ENCODE results near the gene LAPTM5.
"Not testable (repeated sequence)": the region's sequence is repeated elsewhere in the genome, so short reads cannot be mapped to it uniquely, and the experiment has no call there.

The LAPTM5 gene

GRCh38 chr1:30757352-30758120 is at the start of gene LAPTM5:
Gene LAPTM5 (minus strand): TSS chr1:30757774. CDS start chr1:30757745, 29 bp downstream.
- DNase-seq (ENCODE audit: low read depth, low spot score): no peak

GRCh38 chr1:30806381-30807317 is 49.1 kb upstream of the LAPTM5 start:
- DNase-seq (ENCODE audit: low read depth, low spot score): no peak

- no peak for DNase-seq (ENCODE audit: low read depth, low spot score)
These were observed 47.9 kb upstream of the LAPTM5 start for GRCh38 chr1:30805304-30806003.

- DNase-seq (ENCODE audit: low read depth, low spot score): no peak
These were observed 47.2 kb upstream of the LAPTM5 start for GRCh38 chr1:30804822-30805221.

- no peak for DNase-seq (ENCODE audit: low read depth, low spot score)
These were observed 46.8 kb upstream of the LAPTM5 start for GRCh38 chr1:30804352-30804751.

- DNase-seq (ENCODE audit: low read depth, low spot score): no peak
These were observed 46.0 kb upstream of the LAPTM5 start for GRCh38 chr1:30803562-30803961.

- peak; percentile 58 for DNase-seq (ENCODE audit: low read depth, low spot score)
These were observed 44.2 kb upstream of the LAPTM5 start for GRCh38 chr1:30801771-30802198.

GRCh38 chr1:30799233-30799511 is 41.6 kb upstream of the LAPTM5 start:
- DNase-seq (ENCODE audit: low read depth, low spot score): no peak

GRCh38 chr1:30798389-30799232 is 41.0 kb upstream of the LAPTM5 start:
- no peak for DNase-seq (ENCODE audit: low read depth, low spot score)

GRCh38 chr1:30795026-30795425 is 37.5 kb upstream of the LAPTM5 start:
- DNase-seq (ENCODE audit: low read depth, low spot score): no peak

GRCh38 chr1:30794260-30794659 is 36.7 kb upstream of the LAPTM5 start:
- no peak for DNase-seq (ENCODE audit: low read depth, low spot score)

- DNase-seq (ENCODE audit: low read depth, low spot score): no peak
These were observed 35.6 kb upstream of the LAPTM5 start for GRCh38 chr1:30793209-30793608.

GRCh38 chr1:30791868-30792267 is 34.3 kb upstream of the LAPTM5 start:
- no peak for DNase-seq (ENCODE audit: low read depth, low spot score)

GRCh38 chr1:30790850-30791778 is 33.5 kb upstream of the LAPTM5 start:
- DNase-seq (ENCODE audit: low read depth, low spot score): no peak

GRCh38 chr1:30790256-30790525 is 32.6 kb upstream of the LAPTM5 start:
- not testable (repeated sequence) for DNase-seq (ENCODE audit: low read depth, low spot score)

- DNase-seq (ENCODE audit: low read depth, low spot score): no peak
These were observed 32.0 kb upstream of the LAPTM5 start for GRCh38 chr1:30789388-30790255.

GRCh38 chr1:30788580-30789387 is 31.2 kb upstream of the LAPTM5 start:
- no peak for DNase-seq (ENCODE audit: low read depth, low spot score)

- no peak for DNase-seq (ENCODE audit: low read depth, low spot score)
These were observed 30.4 kb upstream of the LAPTM5 start for GRCh38 chr1:30787856-30788495.
